GM21528 (cell line): ENCODE results near the gene TMPRSS4.
"Not testable (repeated sequence)": the region's sequence is repeated elsewhere in the genome, so short reads cannot be mapped to it uniquely, and the experiment has no call there.

Experiments
- ATAC-seq: cut with Tn5 transposase; IDR thresholded peaks from one replicate; pipeline ENCODE4 v1.9.1; 2021; ENCODE audit warnings: mild to moderate bottlenecking, moderate library complexity; ENCODE audit not compliant: unreplicated experiment, low FRiP score

Gene TMPRSS4

DNA sequence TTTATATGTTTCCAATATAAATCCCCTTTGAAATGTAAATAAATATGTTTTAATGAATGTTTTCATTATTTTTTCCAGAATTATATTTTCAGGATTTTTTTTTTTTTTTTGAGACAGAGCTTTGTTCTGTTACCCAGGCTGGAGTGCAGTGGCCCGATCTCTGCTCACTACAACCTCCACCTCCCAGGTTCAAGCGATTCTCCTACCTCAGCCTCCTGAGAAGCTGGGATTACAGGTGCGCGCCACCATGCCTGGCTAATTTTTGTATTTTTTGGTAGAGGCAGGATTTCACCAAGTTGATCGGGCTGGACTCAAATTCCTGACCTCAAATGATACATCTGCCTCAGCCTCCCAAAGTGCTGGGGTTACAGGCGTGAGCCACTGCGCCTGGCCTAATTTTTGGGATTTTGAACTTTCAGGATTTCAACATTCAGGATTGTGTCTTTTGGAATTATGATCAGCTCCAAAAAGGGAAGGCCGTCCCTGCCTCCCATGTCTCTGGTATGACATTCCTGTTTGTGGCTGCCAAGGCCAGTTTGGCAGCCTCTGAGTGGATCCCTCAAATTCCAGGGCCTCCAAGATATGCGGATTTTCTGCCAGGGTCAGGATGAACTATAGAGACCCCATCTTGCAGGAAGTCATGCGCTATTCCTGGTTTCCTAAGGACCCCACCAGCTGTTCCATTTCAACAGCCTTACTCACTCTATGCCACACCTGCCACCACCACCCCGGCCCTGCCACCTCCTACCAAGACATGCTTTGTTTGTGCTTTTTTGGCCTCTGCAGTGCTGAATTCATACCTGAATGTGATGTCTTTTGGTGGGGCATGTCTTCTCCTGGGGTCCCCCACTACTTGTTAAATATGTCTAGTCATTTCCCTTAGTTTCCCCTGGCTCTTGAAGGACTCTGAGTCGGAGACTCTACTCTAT lies 21.9 kb upstream of the TMPRSS4 start:
- no peak for ATAC-seq

DNA sequence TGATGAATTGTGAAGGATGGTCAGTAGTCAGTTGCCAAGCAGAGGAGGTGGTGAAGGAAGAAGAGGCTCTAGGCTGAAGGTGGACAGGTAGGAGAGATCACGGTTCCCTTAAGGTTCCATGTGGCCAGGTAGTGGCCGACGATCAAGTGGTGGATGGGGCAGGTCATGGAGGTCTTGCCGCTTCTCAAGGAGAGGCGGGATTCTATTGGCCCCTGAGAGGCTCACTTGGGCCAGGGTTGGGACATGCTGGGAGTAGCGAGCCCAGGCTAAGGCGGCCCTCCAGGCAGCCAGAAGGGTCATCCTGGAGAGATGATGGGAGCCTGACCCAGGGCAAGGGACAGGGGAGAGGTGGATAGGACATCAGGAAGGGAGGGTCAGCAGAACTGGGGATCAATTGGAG lies 20.9 kb upstream of the TMPRSS4 start:
- ATAC-seq: no peak

DNA sequence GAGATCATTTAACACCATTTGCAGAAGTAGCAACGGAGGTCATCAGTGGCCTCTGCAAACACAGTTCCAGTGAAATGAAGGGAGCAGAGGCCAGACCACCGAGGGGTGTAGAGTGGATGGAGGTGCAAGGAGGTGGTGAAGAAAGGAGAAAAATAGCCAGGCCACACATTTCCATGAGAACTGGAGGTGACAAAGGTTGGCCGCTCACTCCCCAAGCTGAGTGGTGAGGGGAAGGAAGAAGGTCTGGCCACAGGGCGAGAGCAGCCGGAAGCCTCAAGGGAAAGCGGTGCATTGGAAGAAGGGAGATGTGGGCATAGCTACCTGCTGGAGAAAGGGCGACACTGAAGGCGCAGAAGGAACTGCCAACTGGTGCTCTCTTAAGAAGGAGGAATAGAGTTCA lies 20.1 kb upstream of the TMPRSS4 start:
- ATAC-seq: no peak

DNA sequence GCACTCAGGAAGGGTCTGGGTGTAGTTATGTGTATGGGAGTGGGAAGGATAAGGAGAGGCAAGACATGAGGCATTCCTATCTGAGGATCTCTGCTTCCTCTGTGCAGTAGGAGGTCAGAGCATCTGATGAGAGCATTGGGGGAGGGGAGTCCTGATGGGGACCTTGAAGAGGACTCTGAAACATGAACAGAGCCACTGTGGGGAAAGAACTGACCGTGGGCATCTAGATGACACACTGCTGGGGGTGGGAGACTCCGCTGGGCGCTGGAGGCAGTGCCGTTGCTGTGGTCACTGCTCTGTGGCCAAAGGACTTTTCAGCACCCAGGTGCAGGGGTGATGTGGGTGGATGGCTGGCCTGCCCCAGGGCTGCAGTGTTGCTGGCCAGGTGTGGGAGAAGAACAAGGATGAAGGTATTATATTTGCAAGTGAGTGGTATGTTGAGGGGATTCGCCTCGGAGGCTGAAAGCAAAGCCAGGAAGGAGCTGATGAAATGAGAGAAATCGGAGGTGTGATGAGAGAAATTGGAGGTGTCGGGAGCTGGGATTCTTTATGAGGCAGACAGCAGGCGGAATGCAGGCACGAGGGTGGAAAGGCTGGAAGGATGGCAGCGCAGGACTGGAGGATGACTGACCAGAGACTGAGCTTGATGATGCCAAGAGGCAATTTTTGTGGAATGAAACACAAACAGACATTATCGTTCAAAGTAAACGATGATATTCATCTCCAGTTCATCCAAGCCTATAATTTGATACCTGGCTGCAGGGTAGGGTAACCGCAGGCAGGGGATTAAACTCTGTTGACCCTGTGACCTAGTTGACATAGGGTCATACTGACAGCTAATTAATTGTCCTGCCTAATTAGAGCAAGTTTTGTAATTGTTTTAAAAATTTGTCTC lies 19.4 kb upstream of the TMPRSS4 start:
- ATAC-seq: no peak

DNA sequence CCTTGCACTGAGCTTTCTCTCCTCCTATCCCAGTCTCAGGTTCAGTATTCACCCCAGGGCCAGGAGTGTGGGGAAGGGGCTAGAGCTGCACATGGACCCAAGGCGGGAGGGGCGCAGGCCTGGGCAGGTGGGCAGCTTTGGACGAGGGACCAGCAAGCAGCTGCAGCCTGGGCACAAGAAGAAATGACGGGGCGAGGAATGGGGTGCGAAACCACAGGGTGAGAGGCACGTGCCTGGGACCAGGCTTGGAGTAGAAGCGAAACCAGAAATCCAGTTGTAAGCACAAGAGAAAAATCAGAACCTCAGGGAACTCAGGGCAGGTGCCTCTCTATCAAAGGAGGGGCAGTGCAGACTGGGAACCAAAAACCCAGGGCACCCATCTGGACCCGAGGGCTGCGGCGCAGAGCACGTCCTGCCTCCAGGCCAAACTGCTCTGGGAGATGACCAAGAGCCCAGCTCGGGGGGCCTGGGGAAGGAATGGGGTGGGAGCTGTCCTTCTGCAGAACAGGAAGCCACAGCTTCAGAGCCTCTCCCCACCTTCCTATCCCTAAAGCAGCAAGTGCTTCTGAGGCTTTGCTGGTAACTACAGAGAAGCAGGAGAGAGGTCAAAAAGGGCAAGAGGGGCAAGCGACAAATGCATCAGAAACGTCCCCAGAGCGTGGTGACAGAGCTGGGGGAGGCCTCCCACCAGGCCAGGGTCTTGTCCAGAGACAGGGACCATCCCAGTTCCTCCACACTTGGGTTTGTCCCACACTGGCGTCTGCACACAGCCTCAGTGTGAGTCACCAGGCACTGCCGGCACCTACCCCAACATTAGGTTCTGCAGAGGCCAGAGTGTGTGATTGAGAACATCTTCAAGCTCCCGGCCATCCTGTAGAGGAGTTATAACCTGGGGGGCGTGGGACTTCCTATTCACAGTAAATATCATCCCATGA lies 18.3 kb upstream of the TMPRSS4 start:
- ATAC-seq: no peak

DNA sequence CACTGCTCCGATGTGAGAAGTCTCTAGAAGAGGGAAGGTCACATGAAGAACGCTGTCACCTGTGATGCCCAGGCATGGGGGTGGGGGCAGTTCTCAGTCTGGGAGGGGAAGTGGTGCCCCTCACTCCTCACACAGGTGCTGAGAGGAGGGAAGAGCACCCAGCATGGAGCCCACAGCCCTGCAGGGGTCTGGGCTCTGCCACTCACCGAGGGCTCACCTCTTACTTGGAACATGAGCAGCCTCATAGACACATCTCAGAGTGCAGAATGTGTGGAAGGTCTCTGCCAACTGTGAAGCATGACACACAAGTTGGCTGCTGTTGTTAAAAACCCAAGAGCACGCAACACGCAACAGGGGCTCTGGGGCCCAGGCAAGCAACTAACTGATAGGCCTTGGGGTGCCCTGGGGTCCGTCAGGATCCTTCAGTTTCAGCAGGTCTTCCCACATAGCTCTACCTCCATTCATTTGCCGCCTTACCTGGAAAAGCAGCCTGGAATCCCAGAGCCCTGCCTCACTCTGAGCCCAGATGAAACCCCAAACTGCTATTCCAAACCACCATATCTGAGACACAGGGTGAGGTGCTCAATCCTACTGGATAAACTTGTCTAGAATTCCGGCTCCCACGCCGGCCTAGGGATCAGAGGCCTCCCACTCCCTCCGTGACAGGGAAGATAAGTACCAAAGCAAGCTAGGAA lies 17.5 kb upstream of the TMPRSS4 start:
- ATAC-seq: no peak

DNA sequence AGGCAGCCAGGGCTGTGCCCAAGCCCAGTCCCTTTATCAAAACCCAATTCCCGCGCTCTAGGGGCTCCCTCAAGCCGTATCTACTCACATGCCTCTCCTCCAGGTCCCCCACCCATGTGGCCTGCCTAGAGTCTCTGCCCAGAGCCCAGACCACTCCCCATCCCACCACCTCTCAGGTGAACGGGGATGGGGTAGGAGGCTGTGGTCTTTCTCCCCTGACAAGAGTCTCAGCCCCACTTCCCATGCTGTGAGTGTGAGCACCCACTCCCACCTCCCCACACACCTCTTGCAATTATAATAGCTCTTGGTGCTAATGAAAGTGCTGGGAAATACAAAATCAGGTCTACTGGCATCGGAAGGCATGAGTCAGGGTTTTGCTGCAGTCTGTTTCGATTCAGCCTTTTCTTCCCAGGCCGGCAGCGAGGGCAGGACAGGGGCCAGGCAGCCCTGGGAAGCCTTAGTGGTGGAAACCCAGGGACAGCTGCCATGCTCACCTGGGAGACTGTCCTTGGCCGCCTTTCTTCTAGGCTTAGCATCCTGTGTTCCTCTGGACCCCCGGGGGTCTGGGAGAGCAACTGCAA lies 16.7 kb upstream of the TMPRSS4 start:
- ATAC-seq: no peak

DNA sequence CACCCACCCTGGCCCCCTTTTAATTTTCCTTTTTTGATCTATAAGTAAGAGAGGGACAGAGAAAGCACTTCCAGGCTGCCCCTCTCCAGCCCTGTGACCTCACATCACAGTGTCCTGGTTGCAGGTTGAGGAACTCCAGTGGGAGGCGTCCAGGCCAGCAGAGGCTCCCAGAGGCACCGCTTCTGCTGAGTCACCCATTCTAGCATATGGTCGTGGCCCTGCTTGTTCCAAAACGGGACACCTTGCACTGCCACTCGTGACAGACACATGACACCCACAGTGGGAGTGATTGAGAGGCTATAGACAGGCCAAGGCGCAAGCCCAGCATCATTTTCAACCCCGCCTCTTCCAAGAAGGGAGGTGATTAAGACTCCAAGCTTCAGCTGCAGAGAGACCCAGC lies 16.0 kb upstream of the TMPRSS4 start:
- no peak for ATAC-seq

DNA sequence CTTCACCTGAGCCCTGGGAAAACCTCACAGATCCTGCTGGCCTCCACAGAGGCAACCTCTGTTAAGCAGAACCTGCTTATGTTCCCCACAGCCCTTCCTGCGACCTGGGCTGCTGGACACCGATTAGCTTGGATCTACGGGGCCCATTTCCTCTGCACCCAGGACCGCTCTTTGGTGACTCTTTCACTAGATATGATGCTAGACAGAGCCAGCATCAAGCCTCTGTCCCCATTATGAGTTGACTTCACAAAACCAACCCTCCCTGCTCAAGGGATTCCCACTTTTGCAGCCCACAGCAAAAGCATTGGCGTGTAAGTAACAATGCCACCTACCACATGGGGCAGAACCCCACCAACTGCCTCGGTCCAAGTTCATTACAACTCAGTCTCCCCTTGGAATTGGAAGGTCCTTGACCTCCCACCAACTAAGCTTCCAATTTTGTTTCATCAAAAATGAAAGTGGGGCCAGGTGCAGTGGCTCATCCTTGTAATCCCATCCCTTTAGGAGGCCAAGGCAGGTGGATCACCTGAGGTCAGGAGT lies 15.2 kb upstream of the TMPRSS4 start:
- no peak for ATAC-seq

DNA sequence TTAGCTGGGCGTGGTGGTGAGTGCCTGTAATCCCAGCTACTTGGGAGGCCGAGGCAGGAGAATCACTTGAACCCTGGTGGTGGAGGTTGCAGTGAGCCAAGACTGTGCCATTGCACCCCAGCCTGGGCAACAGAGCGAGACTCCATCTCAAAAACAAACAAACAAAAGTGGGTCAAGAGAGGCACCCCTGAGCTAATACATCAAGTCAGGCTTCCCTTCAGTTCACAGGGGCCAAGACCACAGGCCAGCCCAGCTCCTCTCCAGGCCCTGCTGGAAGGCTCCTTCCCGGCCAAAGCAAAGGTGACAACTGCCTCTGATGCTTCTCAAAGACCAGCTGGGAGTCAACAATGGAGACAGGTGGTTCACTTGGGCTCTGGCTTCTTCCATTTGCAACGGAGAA lies 14.7 kb upstream of the TMPRSS4 start:
- not testable (repeated sequence) for ATAC-seq

DNA sequence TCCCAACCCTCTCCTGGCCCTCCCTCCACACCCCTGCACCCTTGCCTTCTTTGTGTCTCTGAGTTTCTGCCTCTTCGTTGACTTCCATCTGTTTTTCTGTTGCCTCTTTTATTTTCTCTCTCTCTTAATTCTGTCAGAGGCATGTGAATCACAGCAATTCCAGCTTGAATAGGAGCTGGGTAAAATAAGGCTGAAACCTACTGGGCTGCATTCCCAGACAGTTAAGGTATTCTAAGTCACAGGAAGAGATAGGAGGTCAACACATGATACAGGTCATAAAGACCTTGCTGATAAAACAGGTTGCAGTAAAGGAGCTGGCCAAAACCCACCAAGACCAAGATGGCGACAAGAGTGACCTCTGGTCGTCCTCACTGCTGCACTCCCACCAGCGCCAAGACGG lies 14.2 kb upstream of the TMPRSS4 start:
- not testable (repeated sequence) for ATAC-seq

DNA sequence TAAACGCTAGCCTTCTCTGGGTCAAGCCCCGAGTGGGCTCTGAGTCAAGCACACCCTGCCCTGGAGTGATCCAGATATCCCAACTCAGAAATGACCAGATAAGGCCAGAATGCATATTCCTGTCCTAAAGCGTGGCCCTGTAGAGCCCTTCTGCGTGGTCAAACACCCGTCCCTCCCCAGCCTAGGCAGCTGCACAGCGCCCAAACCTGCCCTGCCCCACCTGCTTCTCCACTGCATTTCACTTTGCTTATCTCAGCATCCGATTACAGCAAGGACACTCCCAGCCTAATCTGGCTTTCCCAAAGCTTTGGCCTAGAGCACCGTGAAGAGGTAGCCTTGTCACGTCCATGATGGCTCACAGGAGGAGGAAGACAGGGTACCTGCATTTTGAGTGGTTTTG lies 11.9 kb upstream of the TMPRSS4 start:
- no peak for ATAC-seq

DNA sequence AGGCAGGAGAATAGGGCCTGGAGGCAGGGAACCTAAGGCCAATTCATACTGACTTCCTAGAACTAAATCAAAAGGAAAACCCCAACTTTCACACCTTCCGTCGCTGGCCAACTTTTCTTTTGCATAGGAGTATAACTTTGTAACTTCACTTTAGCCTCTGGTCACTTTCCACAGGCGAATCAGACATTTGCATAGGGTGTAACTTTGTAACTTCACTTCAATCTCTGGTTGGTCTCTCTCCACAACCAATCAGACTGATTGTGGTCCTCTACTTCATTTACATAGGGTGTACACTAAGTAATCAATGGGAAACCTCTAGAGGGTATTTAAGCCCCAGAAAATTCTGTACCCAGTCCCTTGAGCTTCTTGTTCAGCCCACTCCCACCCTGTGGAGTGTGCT lies 11.5 kb upstream of the TMPRSS4 start:
- no peak for ATAC-seq

DNA sequence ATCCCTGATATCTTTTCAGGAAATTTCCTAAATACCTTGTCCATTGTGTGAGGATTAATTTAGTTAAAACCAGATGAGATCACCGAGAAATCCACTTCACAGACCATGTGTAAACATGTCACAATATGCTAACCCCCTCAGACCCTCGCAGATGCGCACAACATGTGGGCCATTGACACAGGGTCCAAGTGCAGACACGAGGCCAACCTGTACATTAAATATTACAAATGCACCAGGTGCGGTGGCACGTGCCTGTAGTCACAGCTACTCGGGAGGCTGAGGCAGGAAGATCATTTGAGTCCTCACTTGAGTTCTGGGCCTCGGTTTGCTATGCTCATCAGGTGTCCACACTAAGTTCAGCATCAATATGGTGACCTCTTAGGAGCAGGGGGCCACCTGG lies 9.9 kb upstream of the TMPRSS4 start:
- no peak for ATAC-seq

DNA sequence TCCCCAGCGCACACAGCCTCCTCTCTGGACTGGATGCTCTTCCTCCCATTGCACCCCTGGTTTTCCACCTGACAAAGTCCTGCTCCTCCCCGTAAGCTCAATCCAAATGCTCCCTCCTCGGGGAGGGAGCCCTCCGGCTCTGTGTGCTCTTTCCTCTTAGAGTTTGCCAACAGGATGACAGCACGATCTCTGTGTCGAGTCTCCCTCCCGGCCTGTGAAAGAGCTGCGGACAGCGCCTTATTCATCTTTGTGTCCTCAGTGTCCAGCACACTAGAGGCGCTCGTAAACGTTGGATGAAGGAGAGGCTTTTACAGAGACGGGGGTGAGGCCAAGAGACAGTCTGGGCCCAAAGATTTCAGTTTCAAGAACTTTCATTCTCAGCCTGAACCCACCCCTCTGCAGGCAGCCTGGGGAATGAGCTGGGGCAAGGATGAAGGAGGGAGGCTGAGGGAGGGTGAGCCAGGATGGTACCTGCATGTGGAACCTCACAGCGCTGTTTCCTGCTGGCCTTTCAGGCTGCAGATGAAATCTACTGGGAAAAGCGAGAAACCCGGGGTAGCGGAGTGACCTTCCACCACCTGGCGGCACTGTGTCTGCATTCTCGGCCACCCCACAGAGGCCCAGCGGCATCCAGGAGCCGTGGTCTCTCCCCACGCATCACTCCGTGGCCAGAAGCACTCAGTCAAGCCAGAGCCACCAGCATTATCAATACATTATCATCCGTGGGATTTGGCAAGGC lies 8.5 kb upstream of the TMPRSS4 start:
- no peak for ATAC-seq

DNA sequence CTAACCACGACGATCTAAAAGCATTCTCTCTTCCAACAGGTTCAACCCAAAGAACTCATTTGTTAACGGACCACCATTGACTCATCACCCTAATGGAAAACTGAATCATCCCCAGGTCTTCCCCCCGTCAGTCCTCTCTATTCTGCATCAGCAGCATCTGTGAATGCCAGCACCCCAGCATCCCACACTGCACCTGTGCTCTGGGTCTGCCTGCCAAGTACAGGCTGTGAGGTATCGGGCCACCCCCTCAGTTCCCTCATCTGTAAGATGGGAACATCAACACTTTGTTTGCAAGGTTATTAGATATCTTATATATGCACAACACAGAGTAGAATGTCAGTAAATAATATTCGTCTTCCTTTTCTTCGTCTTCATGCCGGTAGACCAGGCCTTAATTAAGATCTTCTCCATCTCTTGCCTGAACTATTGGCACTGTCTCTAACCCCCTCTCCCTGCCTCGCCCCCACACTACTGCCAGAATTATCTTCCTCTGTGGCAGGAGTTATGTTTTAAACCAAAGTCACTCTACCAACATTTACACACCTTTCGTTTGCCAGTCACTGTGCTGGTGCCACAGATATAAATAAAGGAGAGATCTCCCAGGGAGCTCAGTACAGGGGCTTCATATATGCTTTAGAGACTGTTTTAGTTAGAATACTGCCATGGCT lies 7.8 kb upstream of the TMPRSS4 start:
- no peak for ATAC-seq

DNA sequence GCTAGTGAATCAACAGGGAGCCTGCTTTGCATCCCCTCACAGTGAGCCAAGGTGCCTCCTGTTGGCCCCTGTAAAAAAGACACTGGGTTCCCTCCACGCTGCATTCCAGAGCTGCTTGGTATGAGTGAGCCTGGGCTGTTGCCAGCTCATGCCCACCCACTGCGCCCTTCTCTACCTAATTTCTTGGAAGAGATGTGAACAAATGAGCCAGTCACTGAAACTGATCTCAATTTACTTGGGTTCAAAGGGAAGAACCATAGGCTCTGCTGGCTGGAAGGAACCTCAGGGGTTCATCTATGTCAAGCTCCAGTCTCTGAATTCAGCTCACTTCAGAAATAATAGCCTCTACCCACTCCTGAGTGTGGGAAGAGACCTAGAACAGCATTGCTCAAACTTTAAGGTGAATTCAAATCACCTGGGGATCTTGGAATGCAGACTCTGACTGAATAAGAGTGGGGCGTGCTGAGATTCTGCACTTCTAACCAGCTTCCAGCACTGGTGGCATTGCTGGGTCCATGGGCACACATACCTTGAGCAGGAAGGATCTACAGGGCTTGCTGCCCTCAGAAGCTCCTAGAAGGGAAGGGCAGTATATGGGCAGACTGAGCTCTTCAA lies 5.4 kb upstream of the TMPRSS4 start:
- no peak for ATAC-seq

DNA sequence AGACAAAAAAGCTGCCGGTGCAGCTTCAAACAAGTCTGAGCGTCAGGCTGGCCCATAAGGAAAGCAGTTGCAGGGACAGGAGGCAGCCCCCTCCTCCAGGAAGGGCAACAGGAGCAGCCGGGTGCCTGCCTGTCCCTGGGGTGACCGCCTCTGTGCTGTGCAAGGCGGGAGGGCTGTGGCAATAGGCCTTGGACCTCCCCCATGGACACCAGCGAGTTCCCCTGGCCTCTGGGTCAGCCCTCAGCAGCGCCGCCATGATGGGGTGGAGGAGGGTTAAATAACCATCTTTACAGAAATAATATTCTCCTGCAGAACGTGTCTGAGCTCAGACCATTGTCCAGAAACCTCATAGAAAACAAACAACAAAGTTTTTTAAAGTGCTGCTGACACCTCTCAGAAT lies 3.3 kb upstream of the TMPRSS4 start:
- no peak for ATAC-seq
